Glomerular endothelial cell (primary cell): ENCODE data around the gene COLQ. TPM values are rescaled to one million over a fixed set of nuclear protein-coding genes. Genes with fewer than 3 reads are reported as not detected.
A peak's percentile ranks its signal among the peaks of the same experiment; 100 is the strongest.
"Not testable (repeated sequence)": the region's sequence is repeated elsewhere in the genome, so short reads cannot be mapped to it uniquely, and the experiment has no call there.

Experiments used
- DNase-seq: peaks from one replicate; pipeline ENCODE4 v3.0.0-alpha.2; 2011; ENCODE audit warnings: low read depth, low spot score; ENCODE audit errors: extremely low read depth
- total RNA-seq: library from RNA; depleted of rRNA; stranded (reverse); fragments of >200 nt; gene quantifications from 2 replicates; pipeline ENCODE4 v1.2.3, GENCODE V29; 2015

Gene COLQ
- 0.05 and 2.6 TPM in 2 replicates for total RNA-seq

DNA sequence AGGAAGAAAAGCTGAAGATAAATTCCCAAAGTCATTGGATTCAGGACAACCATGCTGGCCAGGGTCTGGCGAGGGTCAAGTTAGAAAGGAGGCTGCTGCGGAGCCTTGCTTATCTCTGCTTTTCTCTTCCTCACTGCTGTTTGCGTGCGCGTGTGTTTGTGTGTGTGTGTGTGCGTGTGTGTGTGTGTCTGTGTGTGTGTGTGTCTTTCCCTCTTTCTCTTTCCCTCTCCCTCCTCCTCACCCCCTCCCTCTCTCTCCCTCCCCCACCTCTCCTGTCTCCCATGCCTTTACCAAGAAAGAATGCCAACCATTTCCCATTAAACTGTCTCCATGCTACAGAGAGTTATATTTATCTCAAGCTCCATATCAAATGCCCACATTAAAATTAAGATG is at the start of gene COLQ:
TSS of gene COLQ (minus strand) at position 134 of the 393 bp plus-strand sequence. CDS start at position 53, 81 bp downstream.
- no peak for DNase-seq

DNA sequence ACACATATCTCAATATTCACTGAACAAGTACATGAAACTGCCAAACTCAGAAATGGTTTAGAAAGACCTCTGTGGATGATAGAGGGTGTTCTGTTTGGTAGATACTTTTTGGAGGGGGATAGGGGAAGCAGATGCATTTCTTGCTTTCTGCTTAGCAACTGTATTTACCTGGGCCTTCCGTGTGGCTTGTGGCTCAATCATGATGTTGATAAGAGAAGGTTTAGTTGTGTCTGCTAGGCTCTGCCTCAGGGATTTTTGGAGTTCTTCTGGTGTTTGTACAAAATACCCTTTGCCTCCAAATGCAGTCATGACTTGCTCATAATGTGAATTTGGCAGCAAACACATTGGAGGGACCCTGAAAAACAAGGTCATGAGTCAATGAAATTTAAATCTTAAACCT is 41.7 kb upstream of the COLQ start:
- DNase-seq = no peak

GRCh38 chr3:15562560-15562959 is 41.1 kb upstream of the COLQ start:
- DNase-seq = no peak

DNA sequence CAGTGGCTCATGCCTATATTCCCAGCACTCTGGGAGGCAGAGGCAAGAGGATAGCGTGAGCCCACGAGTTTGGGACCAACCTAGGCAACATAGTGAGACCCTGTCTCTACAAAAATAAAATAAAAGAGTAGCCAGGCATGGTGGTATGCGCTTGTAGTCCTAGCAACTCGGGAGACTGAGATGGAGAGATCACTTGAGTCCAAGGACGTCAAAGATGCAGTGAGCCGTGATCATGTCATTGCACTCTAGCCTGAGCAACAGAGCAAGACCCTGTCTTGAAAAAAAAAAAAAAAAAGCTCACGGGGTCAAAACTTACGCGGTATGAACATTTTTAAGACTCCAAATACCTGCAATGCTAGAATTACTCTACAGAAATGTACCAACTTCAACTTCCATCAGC is 37.1 kb upstream of the COLQ start:
- no peak for DNase-seq

DNA sequence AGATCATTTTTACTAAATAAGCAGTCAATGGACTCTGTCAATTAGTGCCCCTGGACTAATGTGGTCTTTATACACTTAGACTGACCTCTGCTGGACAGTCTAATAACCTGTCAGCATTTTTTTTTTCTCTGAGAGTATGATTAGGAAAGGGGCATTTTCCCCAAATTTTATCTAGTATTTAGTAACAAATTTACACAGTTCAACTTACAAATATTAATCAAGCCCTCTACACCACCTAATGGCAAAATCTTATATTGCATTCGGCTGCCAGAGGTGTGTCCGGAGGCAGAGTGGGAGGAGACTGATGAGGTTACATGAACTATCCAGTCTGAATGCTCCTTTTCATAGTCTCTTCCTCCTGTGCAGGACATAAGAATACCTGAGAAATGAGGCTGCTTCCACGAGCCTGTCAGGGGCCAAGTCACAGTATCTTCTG is 36.0 kb upstream of the COLQ start:
- peak; percentile 57 for DNase-seq

GRCh38 chr3:15556512-15556911 is 35.0 kb upstream of the COLQ start:
- DNase-seq = no peak

GRCh38 chr3:15553749-15554148 is 32.2 kb upstream of the COLQ start:
- no peak for DNase-seq

GRCh38 chr3:15551902-15552301 is 30.4 kb upstream of the COLQ start:
- no peak for DNase-seq

- no peak for DNase-seq
These were observed 28.3 kb upstream of the COLQ start for GRCh38 chr3:15549846-15550245.

- no peak for DNase-seq
These were observed 21.1 kb upstream of the COLQ start for GRCh38 chr3:15542614-15543013.

- DNase-seq = no peak
These were observed 19.9 kb upstream of the COLQ start for GRCh38 chr3:15541371-15541770.

DNA sequence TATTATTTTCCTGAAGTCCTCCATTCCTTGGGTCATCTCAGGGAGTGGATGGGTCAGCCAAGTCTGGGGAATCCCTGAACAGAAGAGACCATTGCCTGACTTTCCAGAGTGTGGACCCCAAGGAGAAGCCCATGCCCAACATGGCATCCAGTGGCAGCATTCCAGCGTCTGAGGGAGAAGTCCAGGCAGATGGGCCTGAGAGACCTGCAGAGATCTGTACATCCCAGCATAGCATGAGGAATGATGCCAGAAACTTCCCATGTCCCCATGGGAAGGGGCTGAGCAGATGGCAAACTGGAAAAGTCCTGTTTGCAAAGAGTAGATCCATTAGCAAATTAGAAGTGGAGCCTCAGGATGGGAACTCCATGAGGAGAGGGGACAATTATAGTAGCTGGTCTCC is 17.6 kb upstream of the COLQ start:
- no peak for DNase-seq

GRCh38 chr3:15538345-15538744 is 16.8 kb upstream of the COLQ start:
- no peak for DNase-seq

- no peak for DNase-seq
These were observed 15.3 kb upstream of the COLQ start for GRCh38 chr3:15536856-15537255.

DNA sequence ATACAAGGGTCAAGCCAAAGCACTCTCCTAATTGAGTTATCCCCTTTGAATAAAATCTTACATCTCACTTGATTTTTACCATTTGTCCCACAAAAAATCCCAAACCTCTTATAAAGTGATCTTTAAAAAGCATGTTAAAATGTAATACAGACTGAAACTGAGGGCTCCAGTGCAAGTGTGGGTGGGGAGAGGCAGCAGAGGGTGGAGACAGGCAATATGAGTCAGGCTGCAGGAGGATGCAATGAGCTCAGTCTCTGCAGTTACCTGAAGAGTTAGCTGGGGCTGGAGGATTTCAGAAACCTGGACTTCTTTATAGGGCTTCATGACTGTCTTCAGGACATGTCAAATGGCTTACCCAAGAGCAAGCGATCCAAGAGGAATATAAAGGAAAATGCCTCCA is 14.2 kb upstream of the COLQ start:
- no peak for DNase-seq

GRCh38 chr3:15532614-15533013 is 11.1 kb upstream of the COLQ start:
- DNase-seq = not testable (repeated sequence)

GRCh38 chr3:15531346-15531745 is 9.8 kb upstream of the COLQ start:
- DNase-seq = no peak

- no peak for DNase-seq
These were observed 7.5 kb upstream of the COLQ start for GRCh38 chr3:15528854-15529537.

GRCh38 chr3:15527031-15527459 is 5.5 kb upstream of the COLQ start:
- no peak for DNase-seq

DNA sequence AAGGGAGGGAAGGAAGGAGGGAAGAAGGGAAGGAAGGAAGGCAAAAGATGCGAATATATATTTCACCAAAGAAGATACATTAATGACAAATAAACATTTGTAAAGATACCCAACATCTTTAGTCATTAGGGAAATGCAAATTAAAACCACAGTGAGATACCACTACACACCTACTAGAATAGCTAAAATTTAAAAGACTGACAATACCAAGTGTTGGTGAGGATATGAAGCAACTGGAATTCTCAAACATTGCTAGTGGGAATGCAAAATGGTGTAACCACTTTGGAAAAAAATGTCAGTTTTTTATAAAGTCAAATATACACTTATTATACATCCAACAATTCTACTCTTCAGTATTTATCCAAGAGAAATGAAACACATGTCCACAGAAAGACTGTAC is 4.3 kb upstream of the COLQ start:
- DNase-seq = no peak

DNA sequence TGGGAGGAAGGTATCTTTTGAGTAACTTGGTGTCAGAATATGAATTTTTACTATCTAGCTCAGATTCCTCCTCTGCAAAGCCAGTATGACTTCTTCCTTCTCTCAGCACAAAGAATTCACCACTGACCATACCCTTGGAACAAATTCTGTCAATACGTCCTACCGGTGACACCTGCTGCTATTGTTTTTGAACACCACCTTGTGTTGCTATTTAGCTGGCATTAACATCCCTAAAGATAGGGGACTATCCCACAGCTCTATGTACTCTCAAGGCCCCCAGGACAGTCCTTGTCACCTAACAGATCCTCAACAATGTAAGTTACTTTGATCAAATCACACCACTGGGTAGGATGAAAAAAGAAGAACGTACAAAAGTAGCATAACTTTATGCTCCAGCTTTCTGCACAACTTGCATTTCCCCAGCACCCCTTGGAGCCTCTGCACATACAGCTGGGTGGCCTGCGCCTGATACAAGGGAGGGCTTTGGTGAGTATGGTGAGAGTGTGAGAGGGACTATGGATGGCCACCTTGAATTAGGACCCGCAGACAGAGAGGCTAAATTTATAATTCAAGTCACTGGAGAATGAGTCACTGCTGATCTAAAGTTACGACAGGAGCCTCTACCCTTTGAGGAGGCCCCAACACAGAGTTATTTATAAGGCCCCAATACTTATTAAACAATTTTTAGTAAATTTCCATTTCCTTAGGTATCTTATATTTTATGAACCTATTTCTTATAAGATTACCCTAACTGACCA is 2.3 kb upstream of the COLQ start:
- DNase-seq = no peak

- no peak for DNase-seq
These were observed 510 bp upstream of the COLQ start for GRCh38 chr3:15522016-15522415.
